Measurements from ENCODE around the gene GREM1.

DNA sequence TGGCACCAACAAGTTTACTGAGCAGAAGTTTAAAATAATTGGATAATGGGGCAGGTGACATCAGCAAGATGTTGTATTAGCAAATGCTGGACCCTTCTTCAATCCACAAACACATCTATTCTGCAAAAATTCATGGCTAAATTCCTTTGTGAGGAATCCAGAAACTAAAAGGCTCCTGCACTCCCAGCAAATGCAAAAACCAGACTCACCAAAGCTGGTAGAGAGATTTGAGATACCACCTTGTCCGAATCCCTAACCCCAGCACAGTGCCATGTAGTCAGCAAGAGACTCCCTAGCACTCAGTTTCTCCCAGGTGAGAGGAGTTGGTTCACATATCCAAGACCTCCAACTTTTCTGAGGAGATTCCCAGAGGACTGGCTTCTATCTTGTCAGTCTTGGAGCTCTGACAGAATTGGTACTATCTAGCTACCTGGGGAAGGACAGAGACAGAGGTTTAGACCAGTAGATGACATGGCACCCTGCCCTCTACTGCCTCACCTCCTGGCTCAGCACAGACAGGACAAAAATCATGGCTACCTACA is 21.8 kb downstream of the GREM1 start:
- no peak for TF ChIP-seq POLR2A (IDR thresholded peaks at IDR 0.05; ENCODE audit: low read depth, low read length)
- TF ChIP-seq SPI1 (IDR thresholded peaks at IDR 0.05; ENCODE audit: low read depth, low read length), result no peak
- no peak for TF ChIP-seq POLR2AphosphoS5 (IDR thresholded peaks at IDR 0.05; ENCODE audit: low read depth, low read length)
- no peak for TF ChIP-seq TAF1 (IDR thresholded peaks at IDR 0.05; ENCODE audit: low read depth, low read length)
- TF ChIP-seq PAX5 (IDR thresholded peaks at IDR 0.05; ENCODE audit: insufficient read depth, low read length, severe bottlenecking), result no peak
- no peak for TF ChIP-seq POU2F2 (IDR thresholded peaks at IDR 0.05; ENCODE audit: low read depth, low read length)
